PC-9 (cell line): ENCODE measurements around the gene KCNK15.

Experiments used
- CTCF ChIP-seq: fragments of 200-600 bp; sonication (generic); conservative IDR thresholded peaks from 2 replicates; pipeline ENCODE4 v1.6.1; 2017; ENCODE audit warnings: mixed run types, antibody characterized with exemption, mild to moderate bottlenecking, moderate library complexity
- EZH2 ChIP-seq: fragments of 200-600 bp; sonication (generic); IDR thresholded peaks from 2 replicates; pipeline ENCODE4 v1.8.0; 2017; ENCODE audit warnings: antibody characterized with exemption, low read depth

GRCh38 chr20:44759595-44759994 lies 13.9 kb downstream of the KCNK15 start:
- TF ChIP-seq CTCF (no peak), EZH2 (no peak)
